Right lobe of liver (tissue), 6 donors: ENCODE data around the gene SNX21. TPM values are rescaled to one million over a fixed set of nuclear protein-coding genes. Genes with fewer than 3 reads are reported as not detected.

Experiments used
- ATAC-seq, 4 donors: fragments of 200-7000 bp; cut with Tn5 transposase; one replicate each; pipeline ENCODE4 v1.9.1; 2020; ENCODE audit warnings: mild to moderate bottlenecking in 4 of 4, moderate library complexity in 4 of 4
- DNase-seq, 3 donors: peaks; one replicate each; pipeline ENCODE4 v3.0.0-alpha.2; 2020
- H3K27ac ChIP-seq, 3 donors: fragments of 200-600 bp; one replicate each; pipeline ENCODE4 v1.8.0; 2022
- H3K27me3 ChIP-seq, 2 donors: fragments of 200-600 bp; one replicate each; pipeline ENCODE4 v1.8.0; 2022
- H3K36me3 ChIP-seq, 4 donors: fragments of 200-600 bp; sonication (generic) in 1 of 4; one replicate each; pipeline versions ENCODE4 v1.5.1 to v1.8.0; 2017 to 2022; ENCODE audit warnings: control low read depth in 1 of 4
- H3K4me1 ChIP-seq, 4 donors: fragments of 200-600 bp; sonication (generic) in 1 of 4; one replicate each; pipeline versions ENCODE4 v1.5.1 to v1.8.0; 2017 to 2022; ENCODE audit warnings: control low read depth in 1 of 4
- H3K4me3 ChIP-seq, 3 donors: fragments of 200-600 bp; one replicate each; pipeline ENCODE4 v1.8.0; 2022
- H3K9me3 ChIP-seq, 4 donors: fragments of 200-600 bp; sonication (generic) in 1 of 4; one replicate each; pipeline versions ENCODE4 v1.5.1 to v1.8.0; 2017 to 2022; ENCODE audit warnings: control low read depth in 1 of 4
- CTCF ChIP-seq, 4 donors: fragments of 200-600 bp in 3 of 4; fragments of 450-650 bp in 1 of 4; IDR thresholded peaks; one replicate each; pipeline versions ENCODE4 v1.5.1 to v1.8.0; 2016 to 2022; ENCODE audit warnings: antibody characterized with exemption in 4 of 4, mild to moderate bottlenecking in 2 of 4
- POLR2A ChIP-seq: fragments of 450-650 bp; IDR thresholded peaks from one replicate; pipeline ENCODE4 v1.6.1; 2017; ENCODE audit warnings: antibody characterized with exemption, mild to moderate bottlenecking
- WGBS: methylation state at CpG from one replicate; pipeline ENCODE4 v1.1.6; 2018; ENCODE audit warnings: low coverage, low lambda C conversion rate; ENCODE audit not compliant: insufficient coverage; ENCODE audit errors: missing lambda C conversion rate; 5-methylcytosine and 5-hydroxymethylcytosine counted together
- intact Hi-C, 2 donors: fragments of 100-400 bp; cut with DNase I; formaldehyde crosslinking; loops; one replicate each; pipeline versions ENCODE4 v1.11.2 to v1.14.1; 2022
- total RNA-seq, 6 experiments: library from RNA; depleted of rRNA in 2 of 6; stranded (reverse); fragments of >200 nt in 2 of 6; fragmentation: NEBNext Ultra II Directional in 3 of 6; extraction: Animal tissue kit (Norgen Biotek cat#: 25700) in 3 of 6; gene quantifications; one replicate each; pipeline versions ENCODE4 v1.1.0 to v1.2.4, GENCODE V29; 2016 to 2023
- donor health status: DM: no; HTN: yes; CAD: no.
- donor health status: DM: no; HTN: no; CAD: no.
- donor health status: DM: no; HTN: no; CAD: no.
- donor health status: DM: no; HTN: yes; CAD: no.
- donor health status: DM: no; HTN: yes; CAD: no.

Gene SNX21
- total RNA-seq, 6 experiments from 2014 or later: 3.4 to 21.8 (median 6.8) TPM

- Histone ChIP-seq H3K36me3 (no peaks in the 10 kb centered on the region), H3K4me3 (no peak overlapping the region), H3K27ac (no peak overlapping the region), H3K9me3 (no peaks in the 10 kb centered on the region), H3K27me3 (no peaks in the 10 kb centered on the region), H3K4me1 (peaks cover 0 to 10% (median 1%) of the 10 kb centered on the region in 4 donors)
- ATAC-seq (no peak), DNase-seq (no peak)
- WGBS: 85% methylated on average over 6 of the region's 7 CpGs
- no peak for TF ChIP-seq CTCF (IDR thresholded peaks at IDR 0.05)
- no peak for TF ChIP-seq POLR2A
- intact Hi-C loops: no loop called here
These were observed 27.8 kb downstream of the SNX21 start for GRCh38 chr20:45861221-45862075.

DNA sequence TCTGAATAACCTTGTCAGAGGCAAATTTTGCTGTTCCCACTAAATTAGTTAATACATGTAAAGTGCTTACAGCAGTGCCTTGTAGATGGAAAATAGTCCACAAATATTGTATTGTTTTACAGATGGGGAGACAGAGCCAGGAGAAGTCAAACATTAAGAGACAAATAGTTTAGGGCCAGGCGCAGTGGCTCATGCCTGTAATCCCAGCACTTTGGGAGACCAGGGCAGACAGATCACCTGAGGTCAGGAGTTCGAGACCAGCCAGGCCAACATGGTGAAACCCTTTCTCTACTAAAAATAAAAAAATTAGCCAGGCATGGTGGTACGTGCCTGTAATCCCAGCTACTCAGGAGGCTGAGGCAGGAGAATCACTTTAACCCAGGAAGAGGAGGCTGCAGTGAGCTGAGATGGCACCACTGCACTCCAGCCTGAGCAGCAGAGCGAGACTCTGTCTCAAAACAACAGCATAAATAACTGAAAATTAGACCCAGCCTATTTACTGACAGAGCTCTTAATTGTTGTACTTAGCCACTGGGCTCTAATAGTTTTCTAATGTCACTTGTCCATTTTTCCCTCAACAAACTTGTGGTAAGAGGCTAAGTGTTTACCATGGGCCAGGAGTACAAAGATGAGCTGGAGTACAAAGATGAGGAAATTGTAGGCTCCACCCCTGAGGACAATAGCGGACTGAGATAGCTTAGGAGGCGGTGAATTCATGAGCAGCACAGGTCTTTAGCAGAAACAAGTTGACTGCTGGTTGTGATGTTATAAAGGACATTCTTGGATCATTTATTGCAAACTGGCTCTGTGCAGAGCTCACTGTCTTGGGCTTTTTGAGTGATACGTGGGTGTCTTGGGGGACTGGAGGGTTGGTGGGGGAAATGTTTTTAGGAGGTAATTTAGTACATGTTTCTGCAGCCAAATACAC lies 30.2 kb downstream of the SNX21 start:
- no peak overlapping the region for H3K27ac ChIP-seq
- peaks cover 0 to 4% (median 0%) of the 10 kb centered on the region in 4 donors for H3K4me1 ChIP-seq

GRCh38 chr20:45866454-45866853 lies 32.9 kb downstream of the SNX21 start:
- no peaks in the 10 kb centered on the region for H3K27me3 ChIP-seq
- 92% methylated on average over 5 of the region's 5 CpGs for WGBS
- TF ChIP-seq CTCF (IDR thresholded peaks at IDR 0.05) (no peak), POLR2A (no peak)
- H3K4me1 ChIP-seq: peaks cover 0 to 4% (median 0%) of the 10 kb centered on the region in 4 donors
- H3K4me3 ChIP-seq: no peak overlapping the region
- ATAC-seq (no peak), DNase-seq (no peak)
- no peaks in the 10 kb centered on the region for H3K9me3 ChIP-seq
- no peak overlapping the region for H3K27ac ChIP-seq
- no peaks in the 10 kb centered on the region for H3K36me3 ChIP-seq
- intact Hi-C loops: no loop called here

More for the DNA sequence above, 30.2 kb downstream of the SNX21 start:
- peak in 2 of 4 donors; percentile 18 to 43 for ATAC-seq
- TF ChIP-seq POLR2A: no peak
- no peak for TF ChIP-seq CTCF (IDR thresholded peaks at IDR 0.05)
- H3K4me3 ChIP-seq: no peak overlapping the region
- intact Hi-C loops: no loop called here
- no peaks in the 10 kb centered on the region for H3K9me3 ChIP-seq
- WGBS: 84% methylated on average over 6 of the region's 7 CpGs
- H3K27me3 ChIP-seq: no peaks in the 10 kb centered on the region
- no peak for DNase-seq
- no peaks in the 10 kb centered on the region for H3K36me3 ChIP-seq

DNA sequence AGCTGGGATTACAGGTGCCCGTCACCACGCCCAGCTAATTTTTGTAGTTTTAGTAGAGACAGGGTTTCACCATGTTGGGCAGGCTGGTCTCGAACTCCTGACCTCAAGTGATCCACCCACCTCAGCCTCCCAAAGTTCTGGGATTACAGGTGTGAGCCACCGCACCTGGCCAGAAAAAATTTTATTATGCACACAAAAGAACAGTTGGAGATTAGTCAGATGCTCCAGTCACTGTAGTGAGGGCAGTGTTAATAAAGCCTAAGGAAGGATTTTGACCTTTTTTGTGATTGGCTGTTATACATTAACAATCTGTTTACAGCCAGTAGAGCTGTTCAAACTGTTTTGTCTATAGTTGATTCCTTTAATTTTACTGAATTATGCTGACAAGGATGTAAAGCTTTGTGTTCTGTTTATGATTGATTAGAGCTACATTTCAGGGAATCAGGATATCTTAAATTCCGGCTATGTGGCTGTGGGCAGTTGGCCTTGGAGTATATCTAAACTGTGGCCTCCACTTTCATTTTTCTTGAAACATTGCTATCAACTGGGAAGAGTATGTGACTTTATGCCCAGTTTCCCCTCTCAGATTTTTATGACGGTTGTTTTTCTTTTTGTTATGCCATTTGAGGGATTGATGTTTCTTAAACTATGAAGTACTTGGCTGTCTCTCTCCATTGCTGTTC lies 33.7 kb downstream of the SNX21 start:
- WGBS: 71% methylated on average over 6 of the region's 6 CpGs
- no peaks in the 10 kb centered on the region for H3K9me3 ChIP-seq
- ATAC-seq (peak in 2 of 4 donors; percentile 35 to 56), DNase-seq (no peak)
- peaks cover 0 to 4% (median 0%) of the 10 kb centered on the region in 4 donors for H3K4me1 ChIP-seq
- no peak for TF ChIP-seq POLR2A
- TF ChIP-seq CTCF (IDR thresholded peaks at IDR 0.05): no peak
- no peak overlapping the region for H3K4me3 ChIP-seq
- no peak overlapping the region for H3K27ac ChIP-seq
- no peaks in the 10 kb centered on the region for H3K27me3 ChIP-seq
- intact Hi-C loops: no loop called here
- H3K36me3 ChIP-seq: no peaks in the 10 kb centered on the region
